Cardiac muscle cell (in vitro differentiated cells and primary cell): ENCODE results near the gene USP53. TPM values are rescaled to one million over a fixed set of nuclear protein-coding genes. Genes with fewer than 3 reads are reported as not detected.
"Not testable (repeated sequence)": the region's sequence is repeated elsewhere in the genome, so short reads cannot be mapped to it uniquely, and the experiment has no call there.

Experiments
- DNase-seq, 2 donors: peaks; one replicate each; pipeline versions ENCODE4 v3.0.0 to v3.0.0-alpha.2; 2010 to 2017; ENCODE audit warnings: low read depth in 1 of 2, low spot score in 1 of 2
- H3K27ac ChIP-seq: fragments of 200-600 bp; sonication (generic); 2 replicates; pipeline ENCODE4 v1.5.1; 2016
- H3K27me3 ChIP-seq: fragments of 200-600 bp; sonication (generic); 2 replicates; pipeline ENCODE4 v1.6.0; 2016; ENCODE audit warnings: control low read depth
- H3K36me3 ChIP-seq: fragments of 200-600 bp; sonication (generic); 2 replicates; pipeline ENCODE4 v1.5.1; 2016; ENCODE audit warnings: control low read depth
- H3K4me1 ChIP-seq: fragments of 200-600 bp; sonication (generic); 2 replicates; pipeline ENCODE4 v1.8.1; 2017; ENCODE audit warnings: low read depth, mild to moderate bottlenecking, mixed run types
- H3K4me3 ChIP-seq: fragments of 200-600 bp; sonication (generic); 2 replicates; pipeline ENCODE4 v1.5.1; 2016; ENCODE audit warnings: mild to moderate bottlenecking
- H3K9me3 ChIP-seq: fragments of 200-600 bp; sonication (generic); 2 replicates; pipeline ENCODE4 v1.5.1; 2017; ENCODE audit warnings: low read depth, mild to moderate bottlenecking, control low read depth
- polyA plus RNA-seq: library from polyadenylated mRNA; unstranded; fragments of >200 nt; fragmentation: Nextera tagmentation; extraction: Ambion mirVana; gene quantifications from 2 replicates; pipeline ENCODE4 v1.2.1, GENCODE V29; 2016
- total RNA-seq: library from RNA; depleted of rRNA; stranded (reverse); fragments of >200 nt; gene quantifications from 2 replicates; pipeline ENCODE4 v1.2.3, GENCODE V29; 2016
- TF ChIP-seq, protein P1 (sequence below): IDR thresholded peaks from 2 replicates; pipeline ENCODE4 v1.5.1; 2012; ENCODE audit warnings: low read depth, mild to moderate bottlenecking, low read length

Gene USP53
- total and polyA plus RNA-seq, 2 experiments from 2014 or later, result 14.1 to 28.1 TPM

- H3K27me3 ChIP-seq, result no peaks in the 10 kb centered on the region
- no peak for DNase-seq
- H3K9me3 ChIP-seq, result no peaks in the 10 kb centered on the region
- H3K4me1 ChIP-seq, result no peaks in the 10 kb centered on the region
- no peak overlapping the region for H3K27ac ChIP-seq
- TF ChIP-seq, protein P1, sequence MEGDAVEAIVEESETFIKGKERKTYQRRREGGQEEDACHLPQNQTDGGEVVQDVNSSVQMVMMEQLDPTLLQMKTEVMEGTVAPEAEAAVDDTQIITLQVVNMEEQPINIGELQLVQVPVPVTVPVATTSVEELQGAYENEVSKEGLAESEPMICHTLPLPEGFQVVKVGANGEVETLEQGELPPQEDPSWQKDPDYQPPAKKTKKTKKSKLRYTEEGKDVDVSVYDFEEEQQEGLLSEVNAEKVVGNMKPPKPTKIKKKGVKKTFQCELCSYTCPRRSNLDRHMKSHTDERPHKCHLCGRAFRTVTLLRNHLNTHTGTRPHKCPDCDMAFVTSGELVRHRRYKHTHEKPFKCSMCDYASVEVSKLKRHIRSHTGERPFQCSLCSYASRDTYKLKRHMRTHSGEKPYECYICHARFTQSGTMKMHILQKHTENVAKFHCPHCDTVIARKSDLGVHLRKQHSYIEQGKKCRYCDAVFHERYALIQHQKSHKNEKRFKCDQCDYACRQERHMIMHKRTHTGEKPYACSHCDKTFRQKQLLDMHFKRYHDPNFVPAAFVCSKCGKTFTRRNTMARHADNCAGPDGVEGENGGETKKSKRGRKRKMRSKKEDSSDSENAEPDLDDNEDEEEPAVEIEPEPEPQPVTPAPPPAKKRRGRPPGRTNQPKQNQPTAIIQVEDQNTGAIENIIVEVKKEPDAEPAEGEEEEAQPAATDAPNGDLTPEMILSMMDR, result no peak
- no peak overlapping the region for H3K4me3 ChIP-seq
- peaks cover 43% of the 10 kb centered on the region for H3K36me3 ChIP-seq
These were observed 33.7 kb downstream of the USP53 start for GRCh38 chr4:119246177-119246733.

GRCh38 chr4:119251037-119251436 lies 38.5 kb downstream of the USP53 start:
- not testable (repeated sequence) for DNase-seq, H3K9me3 ChIP-seq, H3K27me3 ChIP-seq, H3K27ac ChIP-seq, H3K4me1 ChIP-seq, H3K4me3 ChIP-seq
- peaks cover 36% of the 10 kb centered on the region for H3K36me3 ChIP-seq

- H3K9me3 ChIP-seq, H3K27me3 ChIP-seq, H3K4me3 ChIP-seq, H3K4me1 ChIP-seq: not testable (repeated sequence)
- peak in 1 of 2 donors; percentile 3 for DNase-seq
- Histone ChIP-seq H3K36me3 (peaks cover 44% of the 10 kb centered on the region), H3K27ac (peak overlapping the region; percentile 42)
These were observed 42.7 kb downstream of the USP53 start for GRCh38 chr4:119255223-119255622.

GRCh38 chr4:119260528-119260927 lies 48.0 kb downstream of the USP53 start:
- TF ChIP-seq, protein P1, result no peak
- H3K27me3 ChIP-seq, result no peaks in the 10 kb centered on the region
- peaks cover 60% of the 10 kb centered on the region for H3K36me3 ChIP-seq
- DNase-seq, result no peak
- H3K4me3 ChIP-seq, result no peak overlapping the region
- no peaks in the 10 kb centered on the region for H3K4me1 ChIP-seq
- H3K9me3 ChIP-seq, result no peaks in the 10 kb centered on the region
- H3K27ac ChIP-seq, result no peak overlapping the region

- no peaks in the 10 kb centered on the region for H3K9me3 ChIP-seq
These were observed 49.5 kb downstream of the USP53 start for GRCh38 chr4:119261986-119262385.

GRCh38 chr4:119264743-119265142 lies 52.2 kb downstream of the USP53 start:
- H3K4me1 ChIP-seq, result no peaks in the 10 kb centered on the region
- no peak overlapping the region for H3K27ac ChIP-seq
- H3K4me3 ChIP-seq, result no peak overlapping the region
- TF ChIP-seq, protein P1, result no peak
- no peaks in the 10 kb centered on the region for H3K9me3 ChIP-seq
- peaks cover 63% of the 10 kb centered on the region for H3K36me3 ChIP-seq
- H3K27me3 ChIP-seq, result no peaks in the 10 kb centered on the region
- DNase-seq, result no peak

More at GRCh38 chr4:119261986-119262385, 49.5 kb downstream of the USP53 start:
- Histone ChIP-seq H3K27ac (no peak overlapping the region), H3K27me3 (no peaks in the 10 kb centered on the region), H3K4me1 (no peaks in the 10 kb centered on the region), H3K4me3 (no peak overlapping the region), H3K36me3 (peaks cover 62% of the 10 kb centered on the region)
- TF ChIP-seq, protein P1, result no peak
- no peak for DNase-seq
